GM12873 (cell line): ENCODE results near the gene CCDC158.

ENCODE experiments used
- TF ChIP-seq, protein P1 (sequence below): IDR thresholded peaks from 2 replicates; pipeline ENCODE4 v1.5.1; 2012; ENCODE audit warnings: low read depth, mild to moderate bottlenecking, moderate library complexity, low read length, control low read depth; ENCODE audit not compliant: insufficient read depth; ENCODE audit errors: missing control alignments

The CCDC158 gene

DNA sequence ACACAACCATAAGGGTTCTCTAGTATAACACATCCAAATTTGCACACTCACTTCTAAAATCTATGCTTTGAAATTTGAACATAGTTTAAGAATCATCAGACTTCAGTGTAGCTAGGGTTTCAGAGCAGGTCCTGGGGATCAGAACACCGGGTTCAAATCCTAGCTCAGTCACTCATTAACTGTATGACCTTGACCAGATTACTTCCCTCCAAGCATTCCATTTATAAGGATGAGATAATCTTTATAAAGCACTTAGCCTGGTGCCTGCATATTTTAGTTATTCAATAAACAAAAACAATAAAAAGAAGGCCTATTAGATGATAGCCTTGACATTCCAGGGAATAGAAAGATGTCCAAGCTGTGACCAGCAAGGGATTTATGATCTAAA is 119.2 kb downstream of the CCDC158 start:
- TF ChIP-seq, protein P1, sequence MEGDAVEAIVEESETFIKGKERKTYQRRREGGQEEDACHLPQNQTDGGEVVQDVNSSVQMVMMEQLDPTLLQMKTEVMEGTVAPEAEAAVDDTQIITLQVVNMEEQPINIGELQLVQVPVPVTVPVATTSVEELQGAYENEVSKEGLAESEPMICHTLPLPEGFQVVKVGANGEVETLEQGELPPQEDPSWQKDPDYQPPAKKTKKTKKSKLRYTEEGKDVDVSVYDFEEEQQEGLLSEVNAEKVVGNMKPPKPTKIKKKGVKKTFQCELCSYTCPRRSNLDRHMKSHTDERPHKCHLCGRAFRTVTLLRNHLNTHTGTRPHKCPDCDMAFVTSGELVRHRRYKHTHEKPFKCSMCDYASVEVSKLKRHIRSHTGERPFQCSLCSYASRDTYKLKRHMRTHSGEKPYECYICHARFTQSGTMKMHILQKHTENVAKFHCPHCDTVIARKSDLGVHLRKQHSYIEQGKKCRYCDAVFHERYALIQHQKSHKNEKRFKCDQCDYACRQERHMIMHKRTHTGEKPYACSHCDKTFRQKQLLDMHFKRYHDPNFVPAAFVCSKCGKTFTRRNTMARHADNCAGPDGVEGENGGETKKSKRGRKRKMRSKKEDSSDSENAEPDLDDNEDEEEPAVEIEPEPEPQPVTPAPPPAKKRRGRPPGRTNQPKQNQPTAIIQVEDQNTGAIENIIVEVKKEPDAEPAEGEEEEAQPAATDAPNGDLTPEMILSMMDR = no peak

DNA sequence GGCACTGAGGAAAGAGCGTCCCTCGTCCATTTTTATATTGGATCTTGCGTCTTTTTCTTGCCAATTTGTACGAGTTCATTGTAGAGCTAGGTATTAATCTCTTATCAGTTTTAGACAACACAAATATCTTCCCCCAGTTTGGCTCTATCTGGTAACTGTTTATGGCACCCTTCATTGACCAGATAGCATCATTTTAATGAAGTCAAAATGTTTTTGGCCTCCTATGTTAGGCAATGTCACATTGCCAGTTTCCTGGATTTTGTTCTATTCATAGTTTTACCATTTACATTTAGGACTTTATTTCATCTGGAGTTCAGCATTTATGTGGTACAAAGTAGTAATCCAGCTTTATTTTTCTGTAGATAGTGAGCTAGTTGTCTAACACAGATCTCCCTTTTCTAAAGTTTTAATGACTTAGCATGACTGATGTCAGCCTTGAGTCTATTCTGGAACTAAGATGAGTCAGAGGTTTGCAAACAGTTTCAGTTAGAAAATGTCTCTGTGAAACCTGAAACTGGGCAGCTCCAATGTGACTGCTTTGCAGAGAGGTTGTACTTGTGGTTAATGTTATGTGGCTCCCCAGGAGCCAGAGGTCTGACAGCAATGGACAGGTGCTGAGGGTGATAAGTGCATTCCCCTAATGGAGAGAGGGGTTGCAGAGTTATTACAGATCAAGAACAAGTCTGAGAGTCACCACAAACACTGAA is 119.7 kb downstream of the CCDC158 start:
- TF ChIP-seq, protein P1 = no peak

DNA sequence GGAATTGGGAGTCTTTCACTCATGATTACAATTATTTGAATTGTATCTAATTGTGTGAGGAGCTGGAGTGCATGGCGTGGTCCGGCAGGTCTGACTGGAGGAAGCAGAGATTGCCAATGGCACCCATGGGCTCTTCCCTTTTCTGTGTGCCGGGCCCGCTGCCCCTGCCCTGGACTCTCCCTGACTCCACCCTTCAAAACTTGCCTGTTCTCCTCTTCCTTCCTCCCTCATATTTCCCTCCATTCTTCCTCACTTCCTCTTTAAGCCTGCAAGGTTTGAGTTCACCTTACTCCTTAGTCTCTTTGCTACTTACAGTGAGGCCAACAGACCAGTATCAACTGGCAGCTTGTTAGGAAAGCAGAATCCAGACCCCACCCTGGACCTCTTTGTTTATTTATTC is 120.9 kb downstream of the CCDC158 start:
- TF ChIP-seq, protein P1 = no peak

DNA sequence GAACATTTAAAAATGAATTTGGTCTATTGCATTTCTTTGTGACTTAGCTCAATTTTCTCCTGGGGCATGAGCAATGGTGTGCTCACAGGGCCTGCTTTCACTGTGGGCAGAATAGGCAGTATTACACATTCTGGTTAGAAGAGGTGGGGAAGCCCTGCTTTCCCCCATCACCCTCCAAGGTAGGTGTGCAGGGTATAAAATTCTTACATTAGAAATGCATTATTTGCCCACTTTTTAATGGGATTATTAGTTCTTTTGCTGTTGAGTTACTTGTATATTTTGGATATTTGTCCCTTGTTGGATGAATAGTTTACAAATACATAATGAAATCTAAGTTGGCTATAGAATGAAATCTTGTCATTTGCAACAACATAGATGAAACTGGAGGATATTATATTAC is 122.7 kb downstream of the CCDC158 start:
- TF ChIP-seq, protein P1 = no peak

DNA sequence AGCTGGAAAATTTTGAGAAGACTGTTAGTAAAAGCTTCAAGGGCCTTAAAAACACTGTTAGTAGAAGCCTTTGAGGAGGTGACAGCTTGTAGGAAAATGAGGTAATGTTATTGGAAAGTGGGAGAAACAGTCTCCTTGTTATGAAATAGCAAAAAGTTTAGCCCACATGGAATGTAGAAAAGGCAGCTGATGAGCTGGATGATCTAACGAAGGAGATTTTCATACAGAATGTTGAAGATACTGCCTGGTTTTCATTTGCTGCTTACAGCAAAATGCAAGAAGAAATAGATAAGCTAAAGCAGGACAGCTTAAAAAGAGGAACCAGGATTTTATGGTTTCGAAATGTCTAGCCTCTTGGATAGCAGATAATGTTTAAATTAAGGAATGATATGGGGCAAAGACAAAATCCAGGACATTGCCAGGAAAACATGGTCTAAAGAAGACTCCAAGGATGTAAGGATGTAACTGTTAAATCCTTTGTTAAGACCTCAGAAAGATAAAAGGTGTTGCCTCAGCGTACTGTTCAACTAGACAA is 124.6 kb downstream of the CCDC158 start:
- TF ChIP-seq, protein P1 = no peak

DNA sequence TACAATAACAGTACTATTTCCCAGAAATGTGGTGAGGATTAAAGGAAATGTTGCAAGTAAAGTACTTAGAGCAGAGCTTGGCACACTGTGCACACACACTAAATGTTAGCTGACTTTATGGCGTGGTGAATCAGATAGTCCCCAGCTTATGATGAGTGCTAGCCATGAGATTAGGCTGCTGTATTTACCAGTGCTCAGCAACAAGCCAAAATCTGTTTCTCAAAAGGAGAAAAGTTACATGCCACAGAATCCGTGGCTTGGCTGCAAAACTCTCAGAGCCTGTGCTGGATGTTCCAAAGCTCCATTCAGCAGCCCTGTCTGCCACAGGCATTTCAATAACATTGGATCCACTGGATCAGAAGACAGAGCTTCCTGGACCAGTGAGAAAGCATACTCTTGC is 127.2 kb downstream of the CCDC158 start:
- TF ChIP-seq, protein P1 = no peak

DNA sequence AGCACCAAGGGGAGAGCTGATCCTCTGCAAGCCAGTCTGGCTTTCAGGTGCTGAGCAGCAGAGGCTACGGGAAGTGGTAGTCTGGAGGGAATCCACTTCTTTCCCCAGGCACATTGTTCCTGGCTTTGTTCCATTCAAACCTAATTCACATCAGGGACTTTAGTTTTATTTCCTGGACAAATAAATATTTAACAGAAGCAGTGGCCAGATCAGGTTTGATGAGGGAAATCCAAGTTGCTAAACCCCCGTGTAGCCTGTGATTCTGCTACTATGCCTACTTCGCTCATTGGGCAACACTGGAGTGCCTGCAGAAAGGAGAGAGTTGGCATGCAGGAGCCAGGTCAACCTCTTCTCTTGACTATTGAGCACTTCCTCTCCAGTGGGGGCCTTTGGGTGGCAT is 128.2 kb downstream of the CCDC158 start:
- TF ChIP-seq, protein P1 = no peak
